Fibroblast of skin of scalp (primary cell): Measurements from ENCODE around the gene KNSTRN. TPM values are rescaled to one million over a fixed set of nuclear protein-coding genes. Genes with fewer than 3 reads are reported as not detected.
A peak's percentile ranks its signal among the peaks of the same experiment; 100 is the strongest.

Experiments used
- DNase-seq: peaks from one replicate; pipeline ENCODE4 v3.0.0-alpha.2; 2013
- polyA plus RNA-seq, 2 experiments: library from polyadenylated mRNA; unstranded; fragments of 120-200 nt; gene quantifications; one replicate each; pipeline ENCODE4 v1.2.1, GENCODE V29; 2013; ENCODE audit not compliant: insufficient read length in 2 of 2

The KNSTRN gene
- polyA plus RNA-seq (2013, experiment 1 of 2; ENCODE audit: insufficient read length): 26.8 TPM
- 28.1 TPM for polyA plus RNA-seq (2013, experiment 2 of 2; ENCODE audit: insufficient read length)

- peak; percentile 94 for DNase-seq
Observed at GRCh38 chr15:40382580-40383456, at the start of gene KNSTRN. Gene KNSTRN (plus strand): TSS chr15:40382721. CDS start chr15:40382836, 115 bp downstream.

GRCh38 chr15:40333922-40334492 is 48.5 kb upstream of the KNSTRN start:
- peak; percentile 79 for DNase-seq

- DNase-seq: no peak
Observed at GRCh38 chr15:40334541-40334940, 48.0 kb upstream of the KNSTRN start.

- DNase-seq: no peak
Observed at GRCh38 chr15:40334941-40335795, 47.4 kb upstream of the KNSTRN start.

- no peak for DNase-seq
Observed at GRCh38 chr15:40335938-40336743, 46.4 kb upstream of the KNSTRN start.

- no peak for DNase-seq
Observed at GRCh38 chr15:40336744-40337122, 45.8 kb upstream of the KNSTRN start.

- no peak for DNase-seq
Observed at GRCh38 chr15:40337597-40337996, 44.9 kb upstream of the KNSTRN start.

GRCh38 chr15:40338041-40338657 is 44.4 kb upstream of the KNSTRN start:
- DNase-seq: peak; percentile 87

GRCh38 chr15:40338921-40339620 is 43.5 kb upstream of the KNSTRN start:
- peak; percentile 97 for DNase-seq

- peak; percentile 52 for DNase-seq
Observed at GRCh38 chr15:40339621-40339945, 42.9 kb upstream of the KNSTRN start.

GRCh38 chr15:40340038-40340739 is 42.3 kb upstream of the KNSTRN start:
- DNase-seq: peak; percentile 93

GRCh38 chr15:40340740-40341400 is 41.7 kb upstream of the KNSTRN start, which contains the start of gene CCDC9B:
Gene CCDC9B (minus strand): TSS chr15:40340939. CDS start chr15:40340819, 120 bp downstream.
- DNase-seq: peak; percentile 94

- no peak for DNase-seq
Observed at GRCh38 chr15:40342416-40343320, 39.9 kb upstream of the KNSTRN start.

GRCh38 chr15:40343512-40343911 is 39.0 kb upstream of the KNSTRN start:
- peak; percentile 94 for DNase-seq

GRCh38 chr15:40344217-40344616 is 38.3 kb upstream of the KNSTRN start:
- peak; percentile 69 for DNase-seq

GRCh38 chr15:40344631-40345120 is 37.8 kb upstream of the KNSTRN start:
- peak; percentile 75 for DNase-seq

- no peak for DNase-seq
Observed at GRCh38 chr15:40345225-40345866, 37.2 kb upstream of the KNSTRN start.
